HG03575 (cell line): Measurements from ENCODE around the gene MAN2A1.

ENCODE experiments used
- ATAC-seq: cut with Tn5 transposase; IDR thresholded peaks from one replicate; pipeline ENCODE4 v1.9.1; 2021; ENCODE audit not compliant: unreplicated experiment, insufficient number of reproducible peaks, low FRiP score; ENCODE audit errors: extremely low read depth

MAN2A1 gene

DNA sequence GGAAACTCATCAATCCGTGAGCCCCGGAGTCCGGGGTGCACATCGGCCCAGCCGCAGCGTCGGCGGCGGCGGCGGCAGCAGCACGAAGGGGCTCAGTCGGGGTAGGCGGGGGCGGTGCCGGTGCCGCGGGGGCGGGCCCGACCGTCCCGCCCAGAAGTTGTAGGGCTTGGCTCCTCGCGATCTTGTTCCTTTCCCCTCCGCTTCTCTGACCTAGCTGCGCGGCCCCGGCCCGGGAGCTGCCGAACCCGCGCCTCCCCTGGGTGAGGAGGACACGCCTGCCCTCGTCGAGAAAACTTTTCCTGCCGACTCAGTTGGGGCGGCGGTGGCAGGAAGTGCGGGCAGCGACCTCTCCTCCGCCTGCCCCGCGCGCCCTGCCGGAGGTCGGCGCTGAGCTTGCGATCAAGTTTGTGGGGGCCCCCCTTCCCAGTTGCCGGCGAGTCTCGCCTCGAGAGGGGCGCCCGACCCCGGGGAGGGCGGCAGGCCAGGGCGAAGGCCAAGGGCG is at the start of gene MAN2A1:
Gene MAN2A1 (plus strand): TSS at position 188 of the 502 bp plus-strand sequence. CDS start 491 bp downstream, outside the sequence.
- peak; percentile 20 for ATAC-seq

DNA sequence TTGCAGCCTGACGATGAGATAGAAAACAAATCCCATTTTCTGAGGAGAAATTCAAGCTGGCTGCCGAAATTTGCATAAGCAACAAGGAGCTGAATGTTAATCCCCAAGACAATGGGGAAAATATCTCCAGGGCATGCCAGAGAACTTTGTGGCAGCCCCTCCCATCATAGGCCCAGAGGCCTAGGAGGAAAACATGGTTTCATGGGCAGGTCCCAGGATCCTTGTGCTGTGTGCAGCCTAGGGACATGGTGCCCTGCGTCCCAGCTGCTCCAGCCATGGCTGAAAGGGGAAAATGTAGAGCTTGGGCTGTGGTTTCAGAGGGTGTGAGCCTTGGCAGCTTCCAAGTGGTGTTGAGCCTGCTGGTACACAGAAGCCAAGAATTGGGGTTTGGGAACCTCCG is 48.8 kb upstream of the MAN2A1 start:
- no peak for ATAC-seq

DNA sequence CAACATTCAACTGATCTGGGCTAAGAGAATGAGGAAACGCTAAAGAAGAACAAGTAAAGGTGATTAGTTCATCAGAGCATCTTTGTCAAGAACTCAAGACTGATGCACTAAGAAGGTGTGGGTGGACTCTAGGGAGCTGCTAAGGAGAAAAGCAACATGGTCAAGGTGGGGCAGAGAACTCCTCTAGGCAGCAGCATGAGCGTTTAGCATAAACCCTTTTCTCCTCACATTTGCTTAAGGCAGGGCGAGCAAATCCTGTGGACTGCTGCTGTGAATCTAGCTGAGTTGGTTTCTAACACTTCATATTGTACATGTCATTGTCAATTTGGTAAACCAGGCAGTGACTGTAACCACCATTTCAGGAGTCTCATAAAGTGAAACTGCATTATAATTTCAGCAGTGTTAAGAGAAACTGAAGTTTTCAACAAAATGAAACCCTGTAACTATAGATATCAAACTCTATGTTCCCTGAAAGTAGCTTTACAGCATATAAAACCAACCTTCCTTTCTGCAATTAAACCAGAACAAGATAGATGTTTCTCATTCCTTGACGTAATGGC is 45.9 kb upstream of the MAN2A1 start:
- ATAC-seq = no peak

DNA sequence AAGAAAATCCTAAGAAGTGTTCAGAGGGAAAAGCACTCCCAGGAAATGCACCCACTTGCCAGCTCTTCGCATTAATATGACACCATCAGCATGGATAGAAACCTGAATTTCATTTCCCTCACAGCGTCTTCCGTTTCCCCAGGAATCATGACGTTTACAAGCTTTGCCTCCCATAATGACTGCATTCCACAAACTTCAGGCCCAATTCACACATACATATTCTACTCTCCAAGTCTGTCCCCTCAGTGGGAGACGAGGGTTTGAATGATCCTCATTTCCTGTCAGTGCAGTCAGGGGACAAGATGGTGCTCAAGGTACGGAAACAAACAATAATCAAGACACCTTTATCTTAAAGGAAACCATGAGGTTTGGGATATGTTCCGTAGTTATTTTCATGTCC is 44.9 kb upstream of the MAN2A1 start:
- no peak for ATAC-seq

DNA sequence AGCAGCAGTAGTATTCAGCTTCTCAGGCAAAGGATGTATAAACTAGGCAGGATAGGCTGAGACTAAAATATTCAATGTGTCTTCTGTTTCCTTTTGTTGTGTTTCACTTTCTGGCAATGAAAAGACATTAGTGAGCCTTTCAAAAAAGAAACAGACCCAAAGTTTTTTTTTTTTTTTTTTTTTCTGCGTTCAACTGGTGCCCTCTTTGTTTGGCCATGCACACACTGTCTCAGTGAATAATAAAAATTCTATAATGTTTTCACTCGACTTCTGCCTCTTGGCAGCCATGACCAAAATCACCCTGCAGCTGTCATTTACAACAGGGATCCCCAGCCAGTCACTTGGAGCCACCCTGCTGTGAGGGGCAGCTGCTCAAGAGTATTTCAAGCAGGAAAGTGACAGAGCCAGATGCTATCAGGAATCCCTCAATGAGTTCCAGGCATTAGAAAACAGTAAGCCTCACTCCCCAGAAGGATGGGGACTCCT is 44.0 kb upstream of the MAN2A1 start:
- ATAC-seq = no peak

DNA sequence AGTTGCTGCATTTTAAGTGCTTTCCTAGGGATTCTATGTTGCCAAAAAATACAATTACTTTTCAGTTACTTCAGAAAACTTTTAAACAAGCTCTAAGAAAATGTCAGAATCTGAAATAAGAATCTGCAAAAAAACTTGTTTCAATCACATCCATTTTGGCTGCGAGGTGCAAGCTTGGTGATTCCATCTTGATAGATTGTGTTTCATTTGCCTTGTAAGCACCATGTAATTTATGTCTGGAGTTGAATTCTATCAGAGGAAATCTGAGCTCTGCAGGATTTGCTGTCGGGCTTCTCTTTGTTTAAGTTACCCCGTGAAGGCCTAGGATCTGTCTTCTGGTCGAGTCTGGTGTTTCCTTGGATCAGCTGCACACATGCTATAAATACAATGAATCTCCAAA is 40.4 kb upstream of the MAN2A1 start:
- no peak for ATAC-seq

DNA sequence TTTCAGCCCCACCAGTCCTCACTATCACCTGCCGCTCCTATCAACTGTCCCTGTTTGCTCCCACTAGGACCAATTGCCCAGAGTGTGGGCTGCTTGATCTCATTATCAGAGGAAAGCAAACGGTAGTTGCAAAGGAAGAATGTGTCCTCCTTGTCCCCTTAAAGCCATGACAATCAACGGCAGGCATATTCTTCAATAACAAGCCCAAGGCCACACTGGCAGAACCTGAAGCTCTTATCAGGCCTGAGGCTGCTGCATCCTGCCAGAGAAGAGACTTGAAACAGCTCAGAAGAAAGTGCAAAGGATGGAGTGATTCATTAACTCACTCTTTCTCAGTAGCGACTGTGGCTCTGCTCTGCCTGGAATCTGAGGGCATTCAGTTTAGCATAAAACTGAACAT is 39.2 kb upstream of the MAN2A1 start:
- ATAC-seq = no peak

DNA sequence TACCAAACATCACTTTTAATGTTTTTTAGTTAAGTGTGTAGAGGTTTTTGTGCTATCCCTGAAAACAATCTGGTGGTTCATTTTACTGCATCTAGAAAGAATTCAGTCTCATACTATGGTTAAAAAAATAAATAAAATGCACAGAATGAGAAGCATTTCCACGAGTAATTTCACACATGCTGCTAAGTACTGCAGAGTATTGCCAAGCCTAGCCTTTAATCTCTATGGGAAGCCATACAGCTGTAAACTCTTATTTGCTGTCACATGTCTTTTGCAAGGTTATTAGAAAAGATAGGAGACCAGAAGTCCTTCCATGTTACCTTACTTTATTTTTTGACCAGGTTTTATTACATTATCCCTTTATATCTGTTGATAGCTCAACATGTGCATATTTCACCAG is 37.6 kb upstream of the MAN2A1 start:
- ATAC-seq = no peak

DNA sequence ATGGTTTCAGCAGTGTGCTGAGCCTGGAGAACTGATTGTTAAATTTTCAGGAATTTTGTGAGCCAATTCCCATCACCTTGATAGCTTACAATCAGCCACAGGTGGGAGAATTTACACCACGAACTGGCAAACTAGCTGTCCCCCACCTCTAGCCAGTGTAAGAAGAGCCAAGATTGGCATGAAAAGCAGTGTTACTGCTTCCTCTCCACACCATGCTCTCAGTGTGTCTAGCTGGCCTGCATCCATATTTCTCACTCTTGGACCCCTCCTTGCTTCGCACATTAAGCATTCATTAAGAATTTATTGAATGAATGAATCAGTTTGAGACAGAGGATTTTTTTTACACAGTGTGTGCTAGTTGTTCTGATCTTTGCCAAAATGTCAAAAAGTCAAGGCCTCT is 36.7 kb upstream of the MAN2A1 start:
- ATAC-seq = no peak

DNA sequence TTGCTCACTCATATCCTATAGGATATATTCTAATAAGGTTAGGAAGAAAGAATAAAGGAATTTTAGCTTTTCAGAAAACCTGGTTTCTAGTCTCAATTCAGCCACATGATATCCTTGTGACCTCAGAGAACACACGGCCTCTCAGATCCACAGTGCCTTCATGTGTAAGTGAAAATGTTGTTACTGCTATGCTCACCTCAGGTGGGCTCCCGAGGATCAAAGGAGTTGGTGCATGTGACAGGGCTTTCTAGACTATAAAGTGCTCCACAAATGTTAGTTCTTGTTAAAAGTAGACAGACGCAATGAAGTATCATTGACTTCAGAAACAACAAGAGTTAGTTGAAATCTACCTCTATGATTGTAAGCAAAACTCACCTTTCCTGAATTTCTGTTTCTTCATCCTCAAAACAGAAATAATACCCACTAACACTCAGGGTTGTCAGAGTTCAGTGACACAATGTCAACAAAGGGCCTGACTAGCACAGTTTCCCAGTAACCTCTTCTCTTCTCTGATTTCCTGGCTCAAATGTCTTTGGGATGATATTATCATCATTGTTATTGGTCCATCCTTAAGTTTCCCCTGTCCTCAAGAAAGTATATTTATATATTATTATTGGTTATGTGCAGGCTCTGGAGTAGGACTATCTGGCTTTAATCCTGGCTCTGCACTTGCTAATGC is 36.0 kb upstream of the MAN2A1 start:
- no peak for ATAC-seq

DNA sequence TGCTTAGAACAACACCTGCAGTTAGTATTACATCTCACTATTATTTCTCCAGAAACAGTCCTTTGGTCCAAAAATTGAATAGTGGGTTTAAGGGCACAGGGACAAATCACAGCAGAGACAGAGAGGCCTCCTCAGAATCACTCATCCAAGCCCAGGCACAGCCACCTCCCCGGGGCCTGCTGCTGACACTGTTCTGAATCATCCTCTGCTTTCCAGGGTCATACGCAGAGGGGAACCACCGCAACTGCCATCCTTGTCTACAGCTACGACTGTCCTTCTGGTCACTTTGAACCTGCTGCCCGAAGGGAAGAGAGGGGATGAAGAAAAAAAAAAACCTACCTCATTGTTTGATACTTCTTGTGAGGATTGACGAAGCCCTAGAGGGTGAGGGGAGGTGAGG is 35.3 kb upstream of the MAN2A1 start:
- no peak for ATAC-seq

DNA sequence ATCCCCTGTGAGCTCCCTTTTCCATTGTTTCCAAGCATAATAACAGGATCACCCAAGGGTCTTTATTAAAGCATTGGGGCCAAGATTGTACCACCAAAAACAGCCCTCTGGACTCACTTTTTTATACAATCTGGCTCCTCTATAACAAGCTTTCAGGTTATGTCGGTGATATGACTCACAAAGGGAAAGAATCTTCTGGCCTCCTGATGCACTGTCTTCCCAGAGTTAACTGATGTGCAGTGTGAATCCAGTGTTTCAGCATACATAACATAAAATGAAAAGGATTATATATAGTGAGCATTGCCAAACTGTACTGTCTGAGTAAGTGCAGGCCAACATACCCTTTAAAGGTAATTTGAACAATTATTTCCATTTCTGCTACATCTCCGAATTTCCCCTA is 33.9 kb upstream of the MAN2A1 start:
- no peak for ATAC-seq

DNA sequence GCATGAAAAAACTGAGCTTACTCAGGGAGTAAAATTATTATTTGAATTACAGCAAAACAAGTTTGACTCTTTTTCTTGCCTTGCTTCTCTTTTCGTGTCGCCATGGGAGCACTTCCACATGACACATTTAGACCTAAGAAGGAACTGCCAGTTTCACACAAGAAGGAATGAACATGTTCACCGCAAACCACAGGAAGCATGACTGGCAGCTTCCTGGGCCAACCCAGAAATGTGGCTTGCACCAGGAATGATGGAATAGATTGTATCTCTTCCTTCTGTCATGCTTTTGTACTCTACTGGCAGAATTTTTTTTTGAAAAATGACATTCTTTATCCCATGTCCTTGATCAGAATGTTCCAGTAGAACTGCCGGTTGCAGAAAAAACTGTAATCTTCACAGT is 32.9 kb upstream of the MAN2A1 start:
- ATAC-seq = no peak

DNA sequence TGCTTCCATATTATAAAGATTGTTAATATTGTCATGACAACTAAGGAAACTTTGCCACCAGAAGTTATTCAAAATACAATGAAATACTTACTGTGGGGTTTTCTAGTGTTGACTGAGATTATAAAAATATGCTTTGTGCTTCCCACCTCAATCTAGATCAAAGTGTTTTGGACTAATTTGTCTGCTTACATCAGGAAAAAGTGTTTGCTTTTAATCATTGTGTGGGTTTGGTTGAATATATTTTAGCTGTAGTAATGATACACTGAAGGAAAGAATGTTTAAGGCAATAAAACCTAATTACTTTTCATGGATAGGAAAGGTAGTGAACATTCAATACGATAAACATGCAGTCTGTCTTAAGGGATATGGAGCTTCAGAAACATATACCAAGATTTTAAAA is 29.8 kb upstream of the MAN2A1 start:
- ATAC-seq = no peak

DNA sequence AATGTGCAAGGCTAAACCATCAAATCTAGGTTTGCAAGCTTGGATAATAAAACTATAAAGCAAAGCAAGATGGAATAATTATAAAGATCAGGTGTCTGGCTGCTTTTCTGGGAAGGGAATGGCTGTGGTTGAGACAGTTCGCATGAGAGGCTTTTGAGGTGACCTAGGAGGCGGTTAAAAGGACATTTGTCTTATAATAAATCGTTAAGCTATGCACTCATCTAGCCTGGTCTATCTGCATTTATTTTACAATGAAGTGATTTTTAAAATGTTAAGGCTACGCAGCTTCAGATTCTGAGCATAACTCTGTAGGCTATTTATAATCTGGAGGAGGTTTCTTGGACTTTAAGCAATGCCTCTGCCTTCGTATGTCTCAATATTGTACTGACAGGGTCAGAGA is 29.4 kb upstream of the MAN2A1 start:
- ATAC-seq = no peak

DNA sequence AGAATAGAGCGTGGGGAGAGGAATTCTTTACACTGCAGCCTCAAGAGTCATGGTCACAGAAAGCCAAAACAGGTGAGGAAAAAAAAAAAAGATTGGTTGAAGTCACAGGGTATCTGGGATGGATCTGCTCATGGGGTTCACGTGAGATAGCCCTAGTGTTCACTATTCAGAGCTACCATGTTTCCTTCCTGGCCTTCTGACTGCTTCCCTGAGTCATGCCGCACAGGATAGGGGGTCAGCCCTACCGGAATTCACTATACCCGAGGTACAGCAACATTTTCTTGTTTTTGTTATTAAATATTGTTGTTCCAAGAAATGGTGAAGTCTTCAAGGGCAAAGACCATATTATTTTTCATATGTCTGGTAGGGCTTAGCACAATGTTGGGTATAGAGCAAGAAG is 21.5 kb upstream of the MAN2A1 start:
- ATAC-seq = no peak

DNA sequence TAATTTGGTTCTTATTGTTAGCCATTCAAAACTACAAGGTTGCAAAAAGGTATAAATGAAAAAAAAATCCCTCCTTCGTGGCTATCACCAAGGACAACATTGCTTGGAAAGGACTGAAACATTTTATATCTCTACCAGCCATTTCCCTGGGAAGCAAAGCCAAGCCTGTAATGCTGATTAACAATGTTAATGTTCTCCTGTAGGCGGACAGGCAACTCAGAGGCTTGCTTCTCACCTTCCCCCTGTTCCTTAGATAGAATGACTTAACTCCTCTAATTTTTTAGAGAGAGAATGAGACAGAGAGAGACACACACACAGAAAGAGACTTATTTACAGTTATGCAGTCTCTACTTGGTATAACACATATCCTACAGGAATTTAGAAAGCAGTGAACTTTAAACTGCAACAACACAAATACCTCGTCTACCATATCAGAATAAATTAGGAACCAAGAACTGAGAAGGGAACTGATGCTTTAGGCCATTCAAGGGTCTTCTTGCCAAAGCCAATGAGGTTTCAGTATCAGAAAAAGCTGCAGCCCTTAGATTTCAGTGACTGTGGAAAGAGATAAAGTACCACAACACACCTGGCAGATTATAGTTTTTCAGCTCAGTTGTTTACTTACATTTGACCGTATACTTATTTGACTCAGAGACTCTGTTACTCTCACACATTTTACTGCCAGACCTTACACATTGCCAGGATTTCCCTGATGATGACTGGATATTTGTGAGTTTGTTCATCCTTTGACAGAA is 20.9 kb upstream of the MAN2A1 start:
- no peak for ATAC-seq

DNA sequence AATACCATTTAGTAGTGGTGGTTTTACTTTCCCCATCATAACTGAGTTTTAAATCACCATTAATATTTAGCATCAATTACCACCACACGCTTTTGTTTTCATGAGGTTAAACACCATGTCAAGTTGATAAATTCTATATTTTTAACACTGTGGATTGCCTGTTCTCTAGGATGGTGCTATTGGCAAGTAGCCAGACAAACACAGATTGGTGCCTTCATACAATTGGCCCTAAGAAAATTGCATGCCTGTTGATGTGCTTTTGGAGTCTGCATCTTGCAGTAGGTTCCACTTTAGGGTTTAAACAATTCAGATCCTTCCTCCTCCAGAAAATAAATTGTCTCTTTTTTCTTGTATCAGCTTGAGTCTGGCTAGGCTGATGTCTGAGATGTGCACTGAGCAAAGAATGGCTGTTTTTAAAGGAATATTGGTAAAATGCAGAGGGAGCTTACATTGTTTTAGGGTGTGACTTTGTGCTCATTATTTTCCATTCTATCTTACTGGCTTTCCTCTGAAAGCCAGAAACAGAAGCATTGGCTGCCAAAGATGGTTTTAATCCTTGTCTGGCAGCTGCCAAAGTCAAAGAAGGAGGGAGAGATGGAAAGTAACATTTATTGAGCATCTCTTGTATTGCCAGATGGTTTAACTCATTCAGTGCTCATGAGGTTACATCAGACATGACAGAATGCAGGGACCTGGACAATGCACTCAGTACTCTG is 19.6 kb upstream of the MAN2A1 start:
- no peak for ATAC-seq

DNA sequence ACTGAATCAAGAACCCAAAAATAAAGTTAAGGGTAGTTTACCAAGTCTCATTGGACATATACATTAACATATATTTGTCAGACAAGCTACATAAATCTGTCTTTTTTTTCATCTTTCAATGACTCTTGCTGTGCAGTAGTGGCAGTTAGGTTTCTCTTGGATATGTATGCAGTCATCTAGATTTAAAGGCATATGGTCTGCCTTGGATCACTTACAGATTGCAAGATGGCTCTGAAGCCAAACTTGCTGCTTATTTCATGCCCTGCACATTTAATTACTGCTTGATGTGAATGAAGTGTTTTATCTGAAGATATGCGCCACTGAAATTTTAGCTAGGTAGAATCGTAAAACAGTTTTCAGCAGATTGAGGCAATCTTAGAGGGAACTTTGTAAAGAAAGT is 18.6 kb upstream of the MAN2A1 start:
- no peak for ATAC-seq

DNA sequence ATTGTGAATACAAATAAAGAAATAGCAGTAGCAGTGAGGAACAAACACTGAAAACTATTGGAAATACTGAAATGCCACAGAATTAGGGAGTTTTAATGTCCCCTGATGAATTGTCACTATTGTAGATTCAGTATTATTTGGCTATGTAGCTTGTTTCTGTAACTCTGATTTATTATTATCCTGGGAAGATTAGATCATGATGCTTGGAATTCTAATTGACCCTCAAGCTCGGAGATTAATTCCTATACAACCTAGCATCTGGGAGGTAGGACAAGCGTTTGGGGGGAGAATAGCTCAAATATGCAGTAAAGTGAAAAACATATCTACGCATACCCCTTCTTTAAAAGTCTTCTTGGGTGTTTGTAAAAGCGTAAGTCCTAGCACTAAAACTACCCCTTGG is 15.1 kb upstream of the MAN2A1 start:
- ATAC-seq = no peak
